Measurements from ENCODE around the gene GABBR1.

The GABBR1 gene

DNA sequence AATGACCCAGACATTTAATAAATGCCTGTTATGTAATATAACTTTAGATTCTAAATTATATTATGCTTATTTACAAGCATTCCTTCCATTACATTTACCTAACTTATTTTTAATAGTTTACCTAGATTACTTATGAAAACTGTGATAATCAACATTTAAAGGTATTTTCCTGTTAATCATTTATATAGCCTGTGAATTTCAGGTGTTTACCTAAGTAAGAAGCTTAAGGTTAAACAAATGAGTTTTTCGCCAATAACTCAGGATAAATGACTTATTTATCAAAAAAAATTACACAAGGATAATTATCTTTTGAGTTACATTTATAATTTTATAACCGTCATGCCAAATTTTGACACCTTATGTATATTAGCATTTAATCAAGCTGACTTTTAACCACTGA, 108.9 kb downstream of the GABBR1 start:
- DNase-seq, result no peak

DNA sequence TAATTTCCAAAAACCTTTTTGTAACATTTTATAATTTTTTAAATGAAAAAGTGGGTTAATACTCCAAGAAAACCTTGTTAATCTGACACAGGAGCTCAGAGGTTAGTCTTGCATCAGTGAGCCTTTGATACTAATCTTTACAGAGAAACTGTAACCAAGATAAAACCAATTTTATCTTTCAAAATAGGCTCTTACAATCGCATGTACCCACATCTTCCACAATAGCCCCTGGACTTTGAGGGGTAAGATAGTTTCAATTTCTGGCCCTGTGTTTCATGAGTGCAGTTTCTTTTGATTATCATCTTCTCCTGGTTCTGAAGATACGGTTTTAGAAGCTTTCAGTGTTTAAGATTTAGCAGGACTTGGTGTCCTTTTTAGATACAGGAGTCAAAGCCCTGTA, 110.8 kb downstream of the GABBR1 start:
- no peak for DNase-seq

DNA sequence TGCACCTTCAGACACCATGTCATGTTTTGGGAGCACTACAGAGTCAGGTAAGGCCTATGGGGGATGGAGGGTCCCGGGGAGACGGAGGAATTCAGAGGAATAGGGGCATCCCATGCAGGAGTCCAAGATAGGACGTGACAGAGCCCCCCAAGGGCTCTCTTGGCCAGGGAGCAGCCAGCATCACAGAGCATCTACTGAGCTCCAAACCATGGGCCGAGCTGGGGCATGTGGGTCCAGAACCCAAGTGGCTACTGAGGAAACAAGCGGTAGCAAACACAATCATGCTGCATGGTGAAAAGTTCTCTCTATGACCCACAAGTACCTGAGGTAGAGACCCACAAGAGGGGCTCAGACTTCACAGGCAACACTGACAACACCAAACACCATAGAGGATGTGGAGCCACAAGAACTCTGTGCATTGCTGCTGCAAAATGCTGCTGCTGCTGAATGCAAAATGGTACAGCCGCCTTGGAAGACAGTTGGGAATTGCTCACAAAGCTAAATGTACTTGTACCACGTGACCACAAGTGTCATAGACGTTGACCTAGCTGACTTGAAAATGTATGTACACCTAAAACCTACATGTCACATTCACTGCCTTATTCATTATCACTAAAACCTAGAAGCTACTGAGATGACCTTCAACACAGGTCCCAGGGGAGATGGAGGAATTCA, 111.8 kb downstream of the GABBR1 start:
- no peak for DNase-seq

DNA sequence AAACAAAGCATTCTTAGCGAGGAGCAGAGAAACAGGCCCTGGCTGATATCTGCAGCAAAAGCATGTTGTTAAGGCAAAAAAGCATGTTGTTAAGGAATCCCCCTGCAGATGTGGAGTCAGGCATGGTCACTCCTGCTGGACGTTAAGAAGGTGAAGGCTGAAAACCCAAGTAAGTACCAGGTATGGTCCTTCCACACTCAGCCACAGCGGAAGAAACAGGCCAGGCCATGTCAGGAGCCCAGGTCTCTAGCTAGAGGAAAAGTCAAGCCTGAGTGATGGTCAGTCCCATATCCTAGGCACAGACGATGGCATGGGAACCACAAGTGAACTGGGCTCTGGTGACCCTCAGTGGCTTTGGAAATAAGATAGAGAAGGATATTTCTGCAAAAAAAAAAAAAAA, 112.8 kb downstream of the GABBR1 start:
- no peak for DNase-seq

DNA sequence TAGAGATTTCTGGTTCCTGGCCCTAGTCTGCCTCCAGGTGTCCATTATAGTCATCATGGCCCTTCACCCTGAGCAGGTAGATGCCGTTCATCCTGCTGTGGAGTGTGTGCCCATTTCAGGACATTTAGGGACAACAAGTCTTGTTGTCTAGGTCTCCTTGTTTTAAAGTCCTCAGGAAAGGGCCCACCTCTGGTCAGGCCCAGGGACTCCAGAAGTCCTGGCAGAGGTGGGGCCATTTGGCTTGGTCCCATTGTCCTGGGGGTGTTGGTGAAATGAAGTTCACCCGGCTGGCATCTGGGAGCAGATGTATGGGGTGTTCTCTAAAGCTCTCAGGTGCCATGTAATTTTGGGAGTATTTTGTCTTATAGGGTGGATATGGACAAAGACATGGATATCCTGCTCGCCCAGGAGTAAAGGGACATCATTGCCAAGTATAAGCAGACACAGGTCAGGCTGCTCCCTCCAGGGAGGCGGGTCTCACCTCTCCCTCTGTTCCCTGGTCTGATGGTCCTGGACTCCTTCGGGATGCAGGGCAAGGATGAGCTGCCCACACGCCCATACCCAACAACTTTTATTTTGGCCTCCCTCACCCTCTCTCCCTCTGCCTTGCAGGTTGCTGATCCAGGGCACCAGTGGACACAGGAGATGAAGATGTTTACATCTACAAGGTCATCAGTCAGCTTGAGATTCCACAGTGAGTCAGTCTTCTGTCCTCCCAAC, 113.5 kb downstream of the GABBR1 start:
- no peak for DNase-seq

DNA sequence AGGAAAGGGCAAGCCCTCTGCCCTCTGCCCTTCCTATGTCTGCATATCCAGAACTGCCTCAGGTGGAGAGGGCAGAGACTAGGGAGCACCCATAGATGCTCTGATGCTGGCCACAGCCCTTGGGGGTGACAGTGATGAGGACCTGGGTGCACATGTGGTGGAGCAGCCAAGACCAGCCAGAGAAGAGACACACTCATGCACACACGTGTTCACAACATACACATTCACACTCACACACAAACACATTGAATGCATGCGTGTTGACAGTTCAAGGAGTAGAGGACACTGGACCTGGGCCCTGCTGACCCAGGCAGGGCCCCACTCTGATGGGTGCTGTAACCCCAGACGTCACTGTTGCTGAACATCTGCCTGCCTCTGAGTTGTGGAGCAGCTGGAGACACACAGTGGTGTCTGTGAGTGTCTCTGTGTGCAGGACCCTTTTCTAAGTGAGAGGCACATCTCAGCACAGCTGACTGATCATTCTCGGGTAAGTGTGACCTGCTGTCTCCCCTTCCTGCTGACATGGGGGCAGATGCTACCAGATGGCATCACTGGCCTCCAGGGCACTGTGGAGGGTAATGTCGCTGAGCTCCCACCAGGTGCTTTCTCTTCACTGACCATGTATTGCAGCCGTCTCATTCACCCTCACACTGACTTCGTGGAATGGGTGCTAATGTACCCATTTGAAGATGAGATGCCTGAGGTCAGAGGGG, 115.1 kb downstream of the GABBR1 start:
- DNase-seq, result no peak

DNA sequence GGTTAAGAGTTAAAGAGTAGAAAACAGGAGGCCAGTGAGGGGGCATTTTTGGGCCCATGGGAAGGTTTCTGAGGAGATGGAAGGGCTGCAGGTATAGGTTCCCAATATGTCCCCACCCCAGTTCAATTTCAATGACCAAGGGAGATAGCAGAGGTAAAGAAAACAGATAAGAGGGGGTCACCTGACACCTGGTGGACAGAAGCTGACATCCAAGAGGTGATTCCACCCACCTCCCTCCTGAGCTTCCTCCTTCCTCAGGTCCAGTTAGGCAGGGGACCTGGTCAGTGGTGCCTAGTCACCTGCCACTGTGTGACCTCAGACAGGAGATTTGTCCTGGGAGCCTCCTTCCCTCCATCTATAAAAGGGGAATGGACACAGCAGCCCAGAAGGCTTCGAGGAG, 115.7 kb downstream of the GABBR1 start:
- no peak for DNase-seq

DNA sequence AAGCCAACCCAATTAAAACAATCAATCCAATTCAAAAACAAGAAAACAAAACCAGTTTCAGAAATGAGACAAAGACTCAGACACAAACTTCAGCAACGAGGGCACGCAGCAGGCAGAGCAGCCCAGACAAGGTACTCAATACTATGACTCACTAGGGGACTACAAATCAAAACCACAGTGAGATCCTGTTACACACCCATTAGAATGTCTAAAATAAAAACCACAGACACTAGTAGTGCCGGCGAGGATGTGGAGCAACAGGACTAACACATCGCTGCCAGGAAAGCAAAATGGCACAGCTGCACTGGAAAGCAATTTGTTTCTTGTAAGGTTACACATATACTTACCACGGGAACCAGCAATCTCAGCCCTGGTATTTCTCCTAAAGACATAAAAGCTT, 116.9 kb downstream of the GABBR1 start:
- DNase-seq, result no peak

DNA sequence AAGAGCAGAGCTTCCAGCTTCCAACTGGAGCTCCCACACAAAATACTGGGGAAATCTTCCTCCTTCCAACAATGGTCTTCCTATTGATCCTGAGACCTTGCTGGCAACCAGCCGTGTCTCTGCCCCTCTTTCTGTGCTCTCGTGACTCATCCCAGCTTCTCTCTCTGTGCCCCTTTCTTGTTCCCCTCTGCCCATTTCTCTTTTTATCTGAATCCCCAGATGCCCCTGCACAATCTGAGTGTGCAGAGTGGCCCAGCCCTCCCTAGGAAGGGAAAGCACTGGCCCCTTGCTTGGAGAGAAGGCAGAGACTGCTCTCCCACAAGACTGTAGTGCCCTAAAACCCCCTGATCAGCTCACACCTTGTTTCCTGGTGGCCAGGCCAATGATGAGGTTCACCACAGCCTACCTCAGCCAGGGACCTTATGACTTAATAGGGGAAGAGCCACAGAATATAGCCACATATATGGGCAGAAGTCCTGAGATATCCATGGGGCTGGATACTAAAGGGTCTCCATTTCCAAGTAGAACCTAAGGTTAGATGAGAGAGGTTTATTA, 122.2 kb downstream of the GABBR1 start:
- DNase-seq, result no peak

DNA sequence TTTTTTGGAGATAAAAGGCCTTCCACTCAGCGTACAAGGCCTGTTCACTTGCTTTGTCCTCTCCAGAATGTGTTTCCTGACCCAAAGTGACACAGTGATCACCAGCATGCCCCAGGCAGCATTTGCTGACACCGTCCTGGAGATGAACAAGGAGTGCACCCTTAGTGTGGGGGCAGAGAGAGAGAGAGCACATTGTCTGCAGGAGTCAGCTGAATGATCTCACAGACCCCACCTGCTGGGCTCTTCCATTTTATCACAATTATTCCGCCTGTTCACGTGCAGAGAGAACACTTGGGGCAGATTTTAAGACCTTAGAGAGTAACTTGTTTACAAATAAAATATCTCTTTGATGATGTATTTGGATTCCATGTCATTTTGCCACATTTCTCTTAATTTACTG, 122.8 kb downstream of the GABBR1 start:
- no peak for DNase-seq
